HG03108 (cell line): ENCODE results near the gene SORL1.

Experiments
- ATAC-seq: cut with Tn5 transposase; IDR thresholded peaks from one replicate; pipeline ENCODE4 v1.9.1; 2021; ENCODE audit warnings: moderate library complexity; ENCODE audit not compliant: unreplicated experiment

Gene SORL1

DNA sequence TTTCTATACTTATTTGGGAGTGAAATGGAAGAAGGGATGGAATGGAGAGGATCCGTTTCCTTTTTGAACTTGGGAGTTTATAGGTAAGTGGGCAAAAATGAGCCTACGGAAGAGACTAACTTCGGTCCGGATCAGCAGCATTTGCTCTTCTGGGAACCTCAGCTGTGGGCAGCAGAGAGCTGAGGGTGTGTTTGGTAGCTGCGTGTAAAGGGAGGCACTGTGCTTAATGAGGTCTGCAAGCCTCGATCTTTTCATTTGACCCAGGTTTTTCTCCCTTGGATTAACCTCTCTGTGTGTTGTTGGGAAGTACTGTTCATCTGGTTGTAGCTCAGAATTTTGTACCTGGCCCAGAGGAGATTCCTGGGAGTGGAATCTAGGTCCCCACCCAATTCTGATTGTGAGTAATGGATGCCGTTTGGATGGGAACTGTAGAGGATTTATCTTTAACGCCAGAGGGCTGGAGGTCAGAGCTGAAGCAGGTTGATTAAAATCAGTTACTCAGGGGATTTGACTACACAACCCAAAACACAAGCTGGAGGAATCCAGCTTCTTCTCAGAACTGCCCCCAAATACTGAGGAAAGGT lies 202.2 kb downstream of the SORL1 start:
- no peak for ATAC-seq

DNA sequence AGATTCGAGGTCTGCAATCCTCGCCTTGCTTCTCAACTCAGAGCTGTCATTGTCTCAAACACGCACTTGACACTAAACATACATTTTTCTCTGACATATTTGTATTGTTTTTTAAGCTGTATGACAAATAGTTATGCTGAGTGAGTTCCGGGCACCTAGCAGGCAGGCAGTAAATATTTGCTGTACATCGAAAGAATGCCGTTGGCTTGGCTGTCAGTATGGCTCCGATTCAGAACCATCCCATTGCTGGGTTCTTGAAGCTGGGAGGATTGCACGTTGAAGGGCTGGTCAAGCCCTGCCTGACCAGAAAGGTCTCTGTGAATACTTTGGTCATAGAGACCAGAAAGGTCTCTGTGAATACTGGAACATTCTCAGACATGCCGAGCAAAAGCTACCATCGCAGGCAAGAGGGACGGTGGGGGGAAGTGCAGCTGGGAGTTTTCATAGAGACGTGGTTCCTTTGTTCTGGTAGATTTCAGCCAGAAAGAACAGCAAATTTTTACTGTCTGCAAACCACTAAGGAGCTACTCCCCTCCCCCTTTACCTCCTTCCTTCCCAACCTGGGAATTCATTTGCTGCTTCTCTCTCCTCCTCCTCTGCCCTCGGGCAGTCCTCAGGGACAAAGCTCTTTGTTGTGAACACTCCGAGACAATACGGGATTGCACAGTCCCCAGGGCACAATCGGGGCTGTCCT lies 202.9 kb downstream of the SORL1 start:
- ATAC-seq: no peak

DNA sequence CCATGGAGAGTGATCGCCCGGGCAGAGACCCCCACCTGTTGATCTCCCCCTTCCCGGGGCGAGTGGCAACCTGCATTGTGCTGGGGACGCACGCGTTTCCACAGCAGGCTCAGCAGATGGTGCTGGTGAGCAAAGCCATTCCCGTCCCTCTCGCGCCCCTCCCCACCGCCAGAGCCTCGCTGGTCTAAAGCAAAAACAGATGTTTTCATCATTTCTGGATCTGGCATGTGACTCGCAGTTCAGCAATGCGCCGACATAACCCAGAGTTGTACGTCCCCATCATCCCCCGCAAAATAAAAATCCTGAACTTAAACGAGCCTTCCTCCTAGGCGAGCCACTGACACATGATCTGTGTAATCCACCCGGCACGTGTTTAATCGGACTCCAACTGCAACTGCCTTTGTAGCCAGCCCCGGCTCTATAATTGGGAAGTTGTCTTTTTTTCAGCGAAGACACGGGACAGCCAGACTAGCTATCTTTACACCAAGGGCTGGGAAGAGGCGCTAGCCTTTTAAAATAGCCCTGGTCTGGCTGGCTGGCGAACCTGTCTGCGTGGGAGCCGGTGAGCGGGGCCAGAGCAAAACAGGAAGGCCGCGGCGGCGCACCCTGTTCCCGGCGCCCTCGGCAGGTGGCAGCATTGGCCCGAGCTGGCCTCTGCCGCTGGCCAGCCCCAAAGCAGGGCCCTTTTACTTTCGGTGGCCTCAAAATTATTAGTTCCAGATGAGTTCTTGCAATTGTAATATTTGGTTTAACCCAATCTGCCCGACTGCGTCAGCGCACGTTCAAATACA lies 203.6 kb downstream of the SORL1 start:
- ATAC-seq: peak; percentile 83

DNA sequence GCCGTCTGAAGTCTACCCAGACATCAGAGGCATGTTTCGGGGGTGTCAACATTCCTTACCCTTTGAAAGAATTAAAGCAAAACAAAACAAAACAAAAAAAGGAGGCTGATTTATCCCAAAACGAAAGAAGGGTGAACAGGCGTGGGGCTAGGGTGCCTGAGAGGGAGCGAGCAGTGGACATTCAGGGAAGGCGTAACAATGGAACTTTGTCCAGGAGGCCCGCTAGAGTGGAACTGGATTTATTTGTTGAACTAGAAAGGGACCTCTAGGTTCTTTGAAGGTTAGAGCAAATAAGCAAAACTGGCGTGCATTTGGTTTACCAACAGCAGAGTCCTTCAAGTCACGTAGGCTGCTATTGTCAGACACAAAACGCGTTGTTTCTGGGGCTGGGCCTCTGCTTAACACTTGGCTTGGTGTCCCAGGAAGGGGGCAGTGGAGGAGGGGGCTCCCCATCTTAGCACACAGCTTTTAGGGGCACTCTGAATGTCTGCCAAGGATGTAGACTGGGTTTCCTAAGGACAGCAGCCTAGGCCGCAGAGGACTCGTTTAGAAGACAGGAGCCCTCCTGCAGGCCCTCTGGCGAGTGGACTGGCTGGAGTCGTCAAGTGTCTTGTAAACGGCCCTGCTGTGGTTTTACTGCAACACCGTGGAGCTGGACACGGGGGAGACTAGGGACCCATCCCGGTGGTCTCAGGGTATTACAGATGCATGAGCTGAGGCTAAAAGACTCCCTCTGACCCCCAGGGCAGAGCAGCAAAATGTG lies 204.4 kb downstream of the SORL1 start:
- no peak for ATAC-seq

DNA sequence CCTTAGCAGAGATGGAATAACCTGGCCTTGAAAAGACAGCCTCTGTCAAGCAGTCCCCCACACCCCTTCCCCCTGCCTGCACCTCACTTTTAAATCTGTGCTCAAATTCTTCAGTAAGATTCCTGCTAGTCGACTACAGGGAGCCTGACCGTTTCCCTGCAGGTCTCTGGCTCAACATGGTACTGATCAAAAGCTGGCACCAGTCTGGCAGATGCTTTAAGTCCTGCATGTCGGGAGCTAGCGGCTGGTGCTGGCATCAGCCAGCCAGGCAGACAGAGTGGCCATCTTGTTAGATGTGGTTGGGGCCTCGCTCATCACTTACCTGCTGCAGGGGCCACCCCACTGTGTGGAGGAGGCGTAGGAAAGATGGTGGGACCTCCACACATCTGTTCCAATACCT lies 205.0 kb downstream of the SORL1 start:
- no peak for ATAC-seq

DNA sequence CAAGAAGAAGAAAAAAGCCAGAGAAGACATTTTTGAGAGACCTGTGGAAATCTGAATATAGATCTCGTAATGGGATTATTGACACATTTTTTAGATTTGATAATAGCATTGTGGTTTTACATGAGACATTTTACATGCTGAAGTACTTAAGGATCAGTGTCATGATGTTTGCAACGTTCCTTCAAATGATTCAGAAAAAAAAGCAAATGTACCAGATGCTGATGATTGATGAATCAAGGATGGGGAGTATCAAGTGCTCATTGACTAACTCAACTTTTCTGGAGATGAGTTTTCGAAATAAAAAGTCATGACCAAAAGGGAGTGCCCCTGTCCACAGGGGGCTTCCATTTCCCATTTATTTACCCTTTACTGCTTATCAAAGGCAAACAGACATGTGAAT lies 207.7 kb downstream of the SORL1 start:
- ATAC-seq: no peak

DNA sequence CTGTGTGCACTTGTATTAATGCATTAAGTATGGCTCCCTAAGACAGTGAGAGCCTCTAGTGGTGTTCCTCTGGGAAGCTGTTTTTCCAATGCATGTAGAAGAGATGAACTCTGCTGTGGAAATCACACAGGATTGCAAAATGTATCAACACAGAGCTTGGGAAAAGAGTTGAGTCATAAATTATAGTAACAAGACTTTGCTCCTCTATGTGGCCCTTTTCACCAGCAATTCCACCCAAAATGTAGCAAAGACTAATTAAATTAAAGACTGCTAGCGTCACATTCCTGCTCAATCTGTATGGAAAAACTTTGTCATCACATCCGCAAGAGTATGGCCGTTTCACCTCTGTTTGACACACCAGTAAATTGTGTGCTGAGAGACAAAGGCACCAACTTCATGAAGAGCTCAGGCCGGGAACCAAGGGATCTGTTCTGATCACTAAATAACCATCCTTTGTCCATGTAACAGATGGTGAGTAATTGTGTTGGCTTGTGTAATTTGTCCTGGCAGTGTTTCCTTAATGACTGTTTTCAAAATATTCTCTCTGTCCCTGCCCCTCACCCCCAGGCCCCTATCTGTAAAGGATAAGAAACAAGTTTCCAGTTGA lies 209.9 kb downstream of the SORL1 start:
- no peak for ATAC-seq

DNA sequence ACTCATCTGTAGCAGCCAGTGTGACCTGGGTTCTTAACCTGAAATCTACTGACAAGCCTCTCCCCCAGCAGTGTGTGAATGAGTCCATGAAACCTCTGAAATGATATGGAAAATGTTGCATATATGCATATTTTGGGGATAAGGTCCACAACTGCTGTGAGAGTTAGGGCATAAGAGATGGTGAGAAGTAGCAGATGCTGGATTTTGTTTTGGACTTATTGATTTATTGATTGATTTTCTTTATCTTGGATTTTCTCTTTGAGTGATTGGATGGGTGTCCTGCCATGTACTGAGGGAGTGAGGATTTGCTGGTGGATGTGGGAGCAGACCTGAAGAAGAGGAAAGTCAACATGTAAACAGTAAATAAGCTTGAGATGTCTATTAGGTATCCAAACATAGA lies 212.0 kb downstream of the SORL1 start:
- ATAC-seq: no peak

DNA sequence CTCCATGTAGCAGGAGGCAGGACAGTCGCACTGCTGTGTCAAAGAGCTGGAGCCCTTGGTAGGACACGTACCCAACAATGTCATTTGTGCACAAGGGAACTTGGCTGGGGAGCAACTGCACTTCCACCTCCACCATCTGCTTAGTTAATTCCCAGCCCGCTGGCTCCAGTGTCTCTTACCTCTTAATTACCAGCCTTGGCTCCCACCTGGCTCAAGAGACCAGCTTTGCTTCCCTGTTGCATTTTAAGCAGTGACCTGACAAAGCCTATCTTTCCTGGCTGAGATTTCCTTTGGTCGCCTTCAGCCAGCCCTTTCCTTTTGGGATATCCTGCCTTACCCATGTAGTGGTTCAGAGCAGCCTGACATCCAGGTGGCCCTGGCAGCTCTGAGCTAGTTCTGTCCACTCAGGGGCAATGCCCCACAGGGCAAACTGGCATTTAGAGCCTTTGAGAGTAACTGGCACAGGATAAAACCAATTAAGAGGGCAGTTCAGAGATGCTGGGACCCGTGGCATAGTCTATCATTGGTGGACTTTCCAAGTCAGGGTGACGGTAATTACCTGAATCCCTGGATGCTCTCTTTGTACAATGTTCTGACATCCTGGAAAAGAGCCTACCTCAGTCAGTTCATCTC lies 213.2 kb downstream of the SORL1 start:
- ATAC-seq: no peak

DNA sequence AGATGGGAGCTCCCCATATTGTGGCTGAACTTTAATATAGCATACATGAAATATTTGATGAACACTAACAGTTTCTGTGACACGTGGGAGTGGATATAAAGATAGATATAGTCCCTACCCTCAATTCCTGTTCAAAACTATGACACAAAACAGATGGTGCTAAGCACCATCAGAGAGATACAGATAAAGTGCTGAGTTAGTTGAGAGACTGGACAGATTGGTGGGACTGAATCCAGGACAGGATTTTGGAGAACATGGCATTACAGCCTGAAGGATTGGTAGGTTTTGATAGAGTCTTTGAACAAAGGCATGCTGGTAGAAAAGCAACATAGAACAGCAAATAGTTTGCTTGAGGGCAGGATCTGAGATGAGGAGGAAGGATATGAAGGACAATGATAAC lies 215.7 kb downstream of the SORL1 start:
- ATAC-seq: no peak

DNA sequence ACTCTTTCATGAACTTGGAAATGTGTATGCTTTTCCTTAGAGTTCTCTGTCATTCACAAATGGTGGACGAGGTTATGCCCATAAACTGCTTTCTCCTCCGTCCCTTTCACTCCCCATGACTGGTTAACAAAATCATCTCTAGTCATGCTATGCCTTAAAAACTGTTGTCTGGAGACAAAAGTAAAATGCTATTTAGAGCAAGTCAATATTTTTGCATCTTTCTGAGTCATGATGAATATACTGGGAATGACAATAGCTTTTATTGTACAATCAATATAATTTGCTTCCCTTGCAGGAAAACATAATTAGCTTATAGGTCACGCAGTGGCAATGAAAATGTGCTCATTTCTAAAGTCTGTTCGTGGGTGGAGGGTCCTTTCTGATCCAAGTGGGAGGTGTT lies 217.3 kb downstream of the SORL1 start:
- no peak for ATAC-seq

DNA sequence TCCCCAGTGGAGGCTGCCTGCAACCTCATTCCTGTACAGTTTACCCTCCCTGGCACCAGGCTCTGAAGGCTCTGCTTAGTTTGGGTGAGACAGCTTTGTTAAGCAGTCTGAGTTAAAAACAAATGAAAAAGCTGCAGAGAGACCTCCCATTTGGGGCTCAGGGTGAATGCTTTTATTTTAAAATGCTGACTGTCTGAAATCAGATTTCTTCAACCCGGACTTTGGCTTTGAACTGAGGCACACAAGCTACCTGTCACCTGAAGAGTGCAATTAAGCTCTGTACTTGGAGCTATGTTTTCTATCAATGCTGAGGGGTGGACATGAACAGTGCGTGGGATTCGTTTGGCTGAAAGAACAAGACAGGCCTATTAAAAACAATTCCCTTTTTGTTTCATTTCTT lies 218.2 kb downstream of the SORL1 start:
- no peak for ATAC-seq

DNA sequence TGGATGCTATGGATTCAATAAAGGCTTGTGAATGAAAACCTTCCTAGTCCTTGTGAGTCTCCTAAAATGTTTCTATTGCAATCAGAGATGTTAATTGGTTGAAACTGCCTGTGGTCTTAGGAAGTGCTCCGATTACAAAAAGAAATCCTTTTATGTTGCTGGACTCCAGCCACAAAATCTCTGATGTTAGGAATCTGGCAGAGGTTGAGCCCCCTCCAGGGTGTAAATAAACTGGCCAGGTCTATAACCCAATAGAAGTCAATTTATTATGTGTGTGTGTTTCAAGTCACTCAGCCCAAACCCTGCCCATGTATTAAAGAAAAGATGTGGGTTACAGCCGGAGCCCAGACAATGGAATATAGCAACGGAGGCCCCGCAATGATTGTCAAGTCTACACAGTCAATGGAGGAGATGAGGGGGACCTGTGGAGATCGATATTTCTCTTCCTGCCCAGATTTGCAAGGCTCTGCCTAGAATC lies 218.7 kb downstream of the SORL1 start:
- ATAC-seq: no peak

DNA sequence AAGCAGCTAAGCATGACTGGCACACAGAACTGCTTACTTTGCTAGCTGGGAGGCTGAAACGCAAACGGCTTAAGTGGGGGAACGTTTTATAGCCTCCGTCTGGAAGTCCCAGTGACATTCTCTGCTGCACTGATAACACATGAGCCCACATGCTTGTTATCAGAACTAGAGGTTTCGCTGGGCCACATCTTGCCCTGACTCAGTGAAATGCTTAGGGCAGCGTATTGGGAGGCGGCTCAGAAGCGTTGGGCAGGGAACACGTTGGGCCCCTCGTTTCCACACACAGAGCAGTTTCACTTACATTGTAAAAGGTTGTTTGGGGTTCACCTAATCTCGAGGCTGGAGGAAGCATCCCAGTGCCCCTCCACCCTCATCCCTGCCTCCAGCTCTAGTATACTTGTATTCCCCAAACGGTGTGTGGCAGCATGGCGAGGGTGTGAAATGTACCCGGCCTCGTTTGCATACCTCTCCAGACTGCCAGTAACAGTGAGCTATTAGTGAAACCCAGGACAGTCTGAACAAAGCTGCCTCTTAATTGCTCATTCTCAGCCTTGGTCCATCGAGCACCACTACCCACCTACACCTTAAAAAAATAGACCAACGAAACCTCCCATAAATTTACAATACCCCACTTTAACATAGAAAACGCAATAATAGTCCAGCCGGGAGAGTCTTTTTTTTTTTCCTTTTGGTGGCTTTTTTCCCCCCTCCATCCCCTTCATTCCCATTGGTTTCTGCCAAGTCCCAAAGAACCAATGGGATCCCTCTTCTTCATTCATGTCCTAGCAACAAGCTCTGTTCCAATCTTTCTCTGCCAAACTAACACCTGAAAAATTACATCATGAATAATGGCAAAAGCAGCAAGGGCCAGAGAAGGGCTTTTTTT lies 219.4 kb downstream of the SORL1 start:
- no peak for ATAC-seq

DNA sequence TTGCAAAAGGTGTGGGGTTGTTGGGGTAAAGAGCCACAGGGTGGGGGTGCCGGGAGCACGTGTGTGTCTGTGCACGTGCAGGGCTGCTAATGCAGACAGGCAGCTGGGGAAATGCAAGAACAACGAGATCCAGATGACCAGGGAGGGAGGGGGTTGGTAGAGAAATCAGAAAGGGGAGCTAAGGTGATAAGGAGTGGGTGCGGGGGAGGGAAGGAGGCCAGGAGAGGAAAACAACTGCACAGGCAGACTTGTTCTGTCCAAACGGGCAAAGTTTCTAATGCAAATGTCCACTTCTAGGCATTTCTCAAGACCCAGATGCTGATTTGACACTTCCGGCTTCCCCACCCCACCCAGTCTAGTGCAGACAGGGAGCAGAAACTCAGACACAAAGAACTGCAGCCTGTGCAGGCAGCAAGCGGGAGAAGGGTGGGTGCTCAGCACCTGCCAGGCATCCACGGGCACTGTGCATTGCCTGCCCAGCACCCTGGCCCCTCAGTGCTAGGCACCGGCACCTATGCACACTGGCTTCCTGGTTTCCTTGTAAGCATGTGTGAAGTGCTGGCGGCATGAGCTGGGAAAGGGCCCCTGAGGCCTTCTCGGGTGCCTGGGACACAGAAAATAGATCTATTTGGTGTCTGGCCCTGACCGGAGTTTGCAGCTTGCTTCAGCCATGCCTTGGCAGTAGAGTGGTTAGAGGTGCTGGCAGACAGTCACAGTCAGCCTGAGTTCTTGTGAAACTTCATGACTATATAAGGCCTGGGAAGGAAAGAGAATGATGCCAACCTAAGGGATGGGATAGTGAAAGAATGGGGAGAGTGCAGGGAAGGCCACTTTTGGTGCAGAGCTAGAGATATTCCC lies 220.7 kb downstream of the SORL1 start:
- ATAC-seq: no peak

DNA sequence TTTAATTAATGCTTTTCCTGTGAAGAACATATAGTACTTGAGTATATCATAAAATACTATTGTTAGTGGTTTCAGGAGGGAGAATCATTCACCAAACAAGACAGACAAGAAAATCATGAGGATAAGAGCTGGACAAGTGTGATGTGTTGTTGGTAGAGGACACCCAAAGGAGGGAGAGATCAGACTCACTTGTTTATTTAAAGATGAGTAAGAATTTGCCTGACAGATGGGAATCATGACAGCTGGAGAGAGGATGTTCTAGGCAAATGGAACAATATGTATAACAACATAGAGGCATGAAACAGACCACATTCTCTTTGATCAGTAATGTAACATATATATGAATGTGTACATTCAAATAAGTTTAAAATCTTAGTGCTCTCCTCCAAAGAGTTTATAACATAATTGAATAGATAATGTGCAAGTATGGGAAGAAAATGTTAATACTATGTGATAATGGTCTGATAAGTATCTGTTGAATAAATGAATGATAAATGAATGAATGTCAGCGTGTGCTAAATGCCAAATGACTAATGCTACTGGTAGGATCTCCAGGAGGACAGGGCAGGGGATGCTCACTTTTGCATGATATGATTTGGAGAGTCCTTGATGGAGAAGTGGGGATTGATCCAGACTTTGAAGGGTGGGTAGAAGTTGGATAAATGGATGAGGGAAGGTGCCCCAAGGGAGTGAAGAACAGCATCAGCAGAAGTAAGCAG lies 229.6 kb downstream of the SORL1 start:
- no peak for ATAC-seq
